B cell (primary cell): Measurements from ENCODE around the gene M6PR. TPM values are rescaled to one million over a fixed set of nuclear protein-coding genes. Genes with fewer than 3 reads are reported as not detected.

Experiments used
- ATAC-seq: fragments of 200-7000 bp; cut with Tn5 transposase; one replicate; pipeline ENCODE4 v1.10.0; 2021; ENCODE audit warnings: low read depth, mild to moderate bottlenecking, moderate number of reproducible peaks, moderate library complexity
- CTCF ChIA-PET: fragments of 350-600 bp; sonication (Branson Sonifier 250); formaldehyde crosslinking; loops from one replicate; lab custom pipeline; 2021; ENCODE audit warnings: antibody characterized with exemption, inconsistent platforms; lab: Charles Lee
- POLR2A ChIA-PET: fragments of 350-600 bp; sonication (Branson Sonifier 250); formaldehyde crosslinking; loops from one replicate; lab custom pipeline; 2021; ENCODE audit warnings: antibody characterized with exemption; lab: Charles Lee
- DNase-seq: peaks from one replicate; pipeline ENCODE4 v3.0.0; 2013
- H2AFZ ChIP-seq: 2 replicates; pipeline ENCODE4 v1.6.1; 2012; ENCODE audit warnings: mild to moderate bottlenecking, low read depth, low read length; ENCODE audit not compliant: insufficient read depth, poor library complexity, severe bottlenecking
- H3K27ac ChIP-seq, 2 donors: 1 replicate in 1 of 2; 2 replicates in 1 of 2; pipeline ENCODE4 v1.5.1; 2012 to 2013; ENCODE audit warnings: low read length in 2 of 2, mild to moderate bottlenecking in 2 of 2, moderate library complexity in 1 of 2
- H3K27me3 ChIP-seq, 4 experiments: fragments of 200-600 bp in 1 of 4; sonication (generic) in 1 of 4; replicated peaks in 1 of 4; 1 replicate in 2 of 4; 2 replicates in 2 of 4; pipeline versions ENCODE4 v1.6.1 to v1.7.0; 2013 to 2016; ENCODE audit warnings: low read length in 3 of 4, mild to moderate bottlenecking in 2 of 4, mixed read lengths in 1 of 4, moderate library complexity in 1 of 4; ENCODE audit not compliant: insufficient read depth in 4 of 4, control insufficient read depth in 3 of 4; ENCODE audit errors: control extremely low read depth in 1 of 4
- H3K36me3 ChIP-seq, 2 experiments: replicated peaks in 1 of 2; 1 replicate in 1 of 2; 2 replicates in 1 of 2; pipeline versions ENCODE4 v1.6.1 to v1.7.1; 2013; ENCODE audit warnings: low read length in 1 of 2; ENCODE audit not compliant: insufficient read depth in 2 of 2, control insufficient read depth in 1 of 2; ENCODE audit errors: control extremely low read depth in 1 of 2, extremely low read depth in 1 of 2
- H3K4me1 ChIP-seq, 2 donors: fragments of 200-600 bp in 1 of 2; sonication (generic) in 1 of 2; 1 replicate in 1 of 2; 2 replicates in 1 of 2; pipeline versions ENCODE4 v1.5.1 to v1.6.1; 2013 to 2017; ENCODE audit warnings: low read length in 2 of 2; ENCODE audit not compliant: control insufficient read depth in 2 of 2, insufficient read depth in 2 of 2
- H3K4me2 ChIP-seq: replicated peaks from 2 replicates; pipeline ENCODE3; 2012; ENCODE audit warnings: mild to moderate bottlenecking, low read depth, low read length; ENCODE audit not compliant: poor library complexity, severe bottlenecking
- H3K4me3 ChIP-seq, 5 experiments: fragments of 200-600 bp in 1 of 5; sonication (generic) in 1 of 5; 1 replicate in 3 of 5; 2 replicates in 2 of 5; pipeline versions ENCODE4 v1.5.1 to v1.7.0; 2011 to 2016; ENCODE audit warnings: low read length in 4 of 5, mild to moderate bottlenecking in 4 of 5, low read depth in 2 of 5, control low read depth in 1 of 5, moderate library complexity in 1 of 5; ENCODE audit not compliant: insufficient read depth in 1 of 5; ENCODE audit errors: control extremely low read depth in 1 of 5, extremely low read depth in 1 of 5
- H3K79me2 ChIP-seq: fragments of 200-600 bp; sonication (generic); one replicate; pipeline ENCODE4 v1.6.0; 2016; ENCODE audit warnings: low read length; ENCODE audit not compliant: control insufficient read depth, insufficient read depth
- H3K9ac ChIP-seq: fragments of 200-600 bp; sonication (generic); 2 replicates; pipeline ENCODE4 v1.6.1; 2017; ENCODE audit warnings: mild to moderate bottlenecking, low read length, moderate library complexity
- H3K9me3 ChIP-seq, 3 donors: one replicate each; pipeline versions ENCODE4 v1.6.1 to v1.7.1; 2013; ENCODE audit warnings: low read length in 2 of 3; ENCODE audit not compliant: control insufficient read depth in 2 of 3, insufficient read depth in 1 of 3; ENCODE audit errors: control extremely low read depth in 1 of 3
- H4K20me1 ChIP-seq: 2 replicates; pipeline ENCODE4 v1.6.0; 2012; ENCODE audit warnings: mild to moderate bottlenecking, low read length; ENCODE audit not compliant: insufficient read depth, control insufficient read depth, poor library complexity, severe bottlenecking
- H3K27ac Mint-ChIP-seq: one replicate; pipeline ENCODE4 v1.8.0; 2021; ENCODE audit warnings: mixed read lengths
- H3K27me3 Mint-ChIP-seq: one replicate; pipeline ENCODE4 v1.8.0; 2021; ENCODE audit warnings: mixed read lengths
- H3K4me1 Mint-ChIP-seq: one replicate; pipeline ENCODE4 v1.8.0; 2021; ENCODE audit warnings: mixed read lengths
- H3K4me3 Mint-ChIP-seq: one replicate; pipeline ENCODE4 v1.8.0; 2021; ENCODE audit warnings: mixed read lengths
- H3K9me3 Mint-ChIP-seq: one replicate; pipeline ENCODE4 v1.8.0; 2022; ENCODE audit warnings: mixed read lengths; ENCODE audit not compliant: insufficient read depth
- EZH2 ChIP-seq: IDR thresholded peaks from 2 replicates; pipeline ENCODE4 v1.6.1; 2012; ENCODE audit warnings: borderline replicate concordance, low read depth, mild to moderate bottlenecking, moderate library complexity, low read length; ENCODE audit not compliant: insufficient read depth, poor library complexity, severe bottlenecking
- WGBS: methylation state at CpG from one replicate; pipeline ENCODE4 v1.1.5; 2013; ENCODE audit warnings: missing lambda C conversion rate; ENCODE audit not compliant: insufficient coverage; 5-methylcytosine and 5-hydroxymethylcytosine counted together
- intact Hi-C: fragments of 100-400 bp; cut with micrococcal nuclease; formaldehyde crosslinking; loops from one replicate; pipeline ENCODE4 v1.10.0; 2022
- polyA plus RNA-seq: library from polyadenylated mRNA; depleted of rRNA; stranded (reverse); fragments of >200 nt; gene quantifications from 2 replicates; pipeline ENCODE4 v1.2.3, GENCODE V29; 2012
- total RNA-seq, 2 donors: library from RNA; stranded (reverse); fragments of 120-200 nt in 1 of 2; gene quantifications; 1 replicate in 1 of 2; 2 replicates in 1 of 2; pipeline versions ENCODE4 v1.2.3 to v1.2.4, GENCODE V29; 2013 to 2022
- TF ChIP-seq, protein P1 (sequence below): fragments of 200-600 bp; IDR thresholded peaks from one replicate; pipeline ENCODE4 v1.8.0; 2022; ENCODE audit warnings: antibody characterized with exemption, mild to moderate bottlenecking

The M6PR gene
- total and polyA plus RNA-seq, 2 donors (not counting 1 experiment from before 2014, with no cell fraction given) = 58.8 to 204 TPM

DNA sequence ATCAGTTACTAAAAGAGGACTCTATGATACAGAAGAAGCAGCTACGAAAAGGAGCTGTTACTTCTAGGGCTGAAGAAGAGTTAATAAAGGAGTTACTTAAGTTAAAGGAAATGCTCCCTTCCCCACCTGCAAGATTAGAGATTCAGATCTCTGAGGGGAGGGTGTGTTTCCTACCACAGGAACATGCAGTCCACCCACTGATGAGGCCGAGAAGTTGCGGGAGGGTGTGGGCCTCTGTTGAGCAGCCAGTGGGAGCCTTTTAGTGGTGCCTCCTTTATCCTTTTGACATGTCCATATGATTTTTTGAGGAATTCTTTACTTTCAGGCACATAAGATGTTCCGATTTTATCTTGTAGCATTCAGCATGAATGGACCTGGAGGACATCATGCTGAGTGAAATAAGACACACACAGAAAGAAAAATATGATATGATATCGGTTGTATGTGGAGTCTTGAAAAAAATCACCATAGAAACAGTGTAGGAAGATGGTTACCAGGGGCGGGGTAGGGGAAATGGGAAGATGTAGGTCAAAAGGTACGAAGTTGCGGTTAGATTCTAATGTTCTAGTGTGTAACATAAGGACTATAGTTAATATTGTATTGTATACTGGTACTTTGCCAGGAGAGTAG is 4.4 kb upstream of the M6PR start:
- no peak overlapping the region for H3K4me3 Mint-ChIP-seq
- H3K4me2 ChIP-seq = no peak overlapping the region
- no peak overlapping the region for H3K4me3 ChIP-seq
- ChIA-PET CTCF (no interaction called here), POLR2A (no interaction called here)
- H3K4me1 Mint-ChIP-seq = peaks cover 17% of the 10 kb centered on the region
- no peak overlapping the region for H3K27ac ChIP-seq
- WGBS = 95% methylated on average over 3 of the region's 8 CpGs
- peaks cover 39% of the 10 kb centered on the region for H3K79me2 ChIP-seq
- H3K9ac ChIP-seq = no peak overlapping the region
- no peak for DNase-seq
- H3K36me3 ChIP-seq = no peaks in the 10 kb centered on the region
- H4K20me1 ChIP-seq = no peaks in the 10 kb centered on the region
- no peaks in the 10 kb centered on the region for H3K9me3 Mint-ChIP-seq
- no peak overlapping the region for H2AFZ ChIP-seq
- H3K27ac Mint-ChIP-seq = no peak overlapping the region
- peaks cover 6 to 10% of the 10 kb centered on the region in 2 donors for H3K4me1 ChIP-seq
- no peaks in the 10 kb centered on the region for H3K27me3 ChIP-seq
- H3K9me3 ChIP-seq = peaks cover 0 to 6% (median 0%) of the 10 kb centered on the region in 3 donors
- ATAC-seq = no peak
- intact Hi-C loops = loop anchor here (10.0 kb wide), 1 partner anchor 59 kb away; no protein-coding TSS in a partner anchor
- no peak for TF ChIP-seq EZH2
- TF ChIP-seq, protein P1, sequence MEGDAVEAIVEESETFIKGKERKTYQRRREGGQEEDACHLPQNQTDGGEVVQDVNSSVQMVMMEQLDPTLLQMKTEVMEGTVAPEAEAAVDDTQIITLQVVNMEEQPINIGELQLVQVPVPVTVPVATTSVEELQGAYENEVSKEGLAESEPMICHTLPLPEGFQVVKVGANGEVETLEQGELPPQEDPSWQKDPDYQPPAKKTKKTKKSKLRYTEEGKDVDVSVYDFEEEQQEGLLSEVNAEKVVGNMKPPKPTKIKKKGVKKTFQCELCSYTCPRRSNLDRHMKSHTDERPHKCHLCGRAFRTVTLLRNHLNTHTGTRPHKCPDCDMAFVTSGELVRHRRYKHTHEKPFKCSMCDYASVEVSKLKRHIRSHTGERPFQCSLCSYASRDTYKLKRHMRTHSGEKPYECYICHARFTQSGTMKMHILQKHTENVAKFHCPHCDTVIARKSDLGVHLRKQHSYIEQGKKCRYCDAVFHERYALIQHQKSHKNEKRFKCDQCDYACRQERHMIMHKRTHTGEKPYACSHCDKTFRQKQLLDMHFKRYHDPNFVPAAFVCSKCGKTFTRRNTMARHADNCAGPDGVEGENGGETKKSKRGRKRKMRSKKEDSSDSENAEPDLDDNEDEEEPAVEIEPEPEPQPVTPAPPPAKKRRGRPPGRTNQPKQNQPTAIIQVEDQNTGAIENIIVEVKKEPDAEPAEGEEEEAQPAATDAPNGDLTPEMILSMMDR = no peak
- no peaks in the 10 kb centered on the region for H3K27me3 Mint-ChIP-seq

GRCh38 chr12:8951744-8952143 is 2.3 kb upstream of the M6PR start:
- peaks cover 60% of the 10 kb centered on the region for H3K79me2 ChIP-seq
- H3K4me1 Mint-ChIP-seq = peaks cover 37% of the 10 kb centered on the region
- no peak overlapping the region for H3K27ac ChIP-seq
- intact Hi-C loops = loop anchor here (10.0 kb wide), 1 partner anchor 57 kb away; no protein-coding TSS in a partner anchor
- H3K4me1 ChIP-seq = peaks cover 28 to 32% of the 10 kb centered on the region in 2 donors
- peaks cover 0 to 6% (median 0%) of the 10 kb centered on the region in 3 donors for H3K9me3 ChIP-seq
- no peak overlapping the region for H2AFZ ChIP-seq
- ChIA-PET POLR2A (no interaction called here), CTCF (no interaction called here)
- no peak for ATAC-seq
- H3K36me3 ChIP-seq = no peaks in the 10 kb centered on the region
- 71% methylated on average over 1 of the region's 1 CpG for WGBS
- peaks cover 8% of the 10 kb centered on the region for H4K20me1 ChIP-seq
- H3K4me3 Mint-ChIP-seq = peak overlapping the region; percentile 72
- H3K4me3 ChIP-seq = no peak overlapping the region
- no peak for DNase-seq
- peak overlapping the region; percentile 46 for H3K27ac Mint-ChIP-seq
- no peaks in the 10 kb centered on the region for H3K27me3 Mint-ChIP-seq
- no peak overlapping the region for H3K9ac ChIP-seq
- no peak for TF ChIP-seq EZH2
- TF ChIP-seq, protein P1 = no peak
- H3K4me2 ChIP-seq = peak overlapping the region; percentile 92
- no peaks in the 10 kb centered on the region for H3K9me3 Mint-ChIP-seq
- no peaks in the 10 kb centered on the region for H3K27me3 ChIP-seq
